HG02798 (cell line): ENCODE results near the gene PLP1.
"Not testable (repeated sequence)": the region's sequence is repeated elsewhere in the genome, so short reads cannot be mapped to it uniquely, and the experiment has no call there.

Experiments used
- ATAC-seq: cut with Tn5 transposase; IDR thresholded peaks from one replicate; pipeline ENCODE4 v1.9.1; 2021; ENCODE audit warnings: mild to moderate bottlenecking; ENCODE audit not compliant: unreplicated experiment, poor library complexity

PLP1 gene

DNA sequence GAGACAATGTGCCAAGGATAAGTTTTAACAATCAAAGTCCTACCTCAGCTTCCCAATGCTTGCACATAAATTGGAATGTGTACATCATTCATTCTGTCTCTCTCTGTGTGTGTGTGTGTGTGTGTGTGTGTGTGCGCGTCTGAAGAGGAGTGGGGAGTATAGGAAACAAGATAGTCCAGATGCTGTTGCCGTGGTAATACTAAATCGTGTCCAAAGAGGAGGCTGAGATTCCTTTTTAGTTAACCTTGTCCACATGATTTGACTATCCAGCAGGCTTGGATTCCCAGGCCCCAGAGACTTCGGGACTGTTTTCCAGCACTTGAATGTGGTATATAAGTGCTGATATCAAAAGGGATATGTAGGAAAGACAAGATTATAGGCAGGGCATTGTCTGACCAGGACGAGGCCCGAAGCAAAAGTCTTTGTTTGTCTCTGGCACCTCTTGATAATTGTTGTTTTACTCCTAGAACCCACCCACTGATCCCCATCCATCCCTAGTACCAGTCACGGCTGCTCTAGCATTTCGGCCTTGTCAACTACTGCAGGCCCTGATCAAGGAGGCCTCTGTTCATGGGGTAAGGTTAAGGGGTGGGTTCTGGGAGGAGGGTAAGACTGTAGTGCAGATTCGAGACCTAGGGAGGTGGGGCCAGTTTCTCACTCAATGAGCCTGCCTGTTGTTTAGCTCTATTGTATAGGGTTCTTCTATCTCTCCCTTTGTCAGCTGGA lies 3.9 kb downstream of the PLP1 start:
- no peak for ATAC-seq

DNA sequence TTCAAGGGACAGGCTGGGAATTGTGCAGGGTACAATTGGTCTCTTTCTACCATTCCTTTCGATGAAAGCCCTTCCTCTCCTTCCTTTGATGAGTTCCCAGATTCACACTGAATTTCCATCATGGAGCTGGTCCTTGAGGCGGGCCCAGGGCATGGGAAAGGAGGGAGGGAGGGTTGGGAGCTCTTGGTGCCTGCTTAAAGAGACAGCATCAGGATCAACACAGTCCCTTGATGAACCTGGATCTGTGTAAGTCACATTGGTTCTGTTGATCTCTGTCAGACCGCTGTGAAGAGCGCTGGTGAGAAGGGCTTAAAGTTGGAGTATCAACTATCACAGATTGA lies 4.4 kb downstream of the PLP1 start:
- no peak for ATAC-seq

DNA sequence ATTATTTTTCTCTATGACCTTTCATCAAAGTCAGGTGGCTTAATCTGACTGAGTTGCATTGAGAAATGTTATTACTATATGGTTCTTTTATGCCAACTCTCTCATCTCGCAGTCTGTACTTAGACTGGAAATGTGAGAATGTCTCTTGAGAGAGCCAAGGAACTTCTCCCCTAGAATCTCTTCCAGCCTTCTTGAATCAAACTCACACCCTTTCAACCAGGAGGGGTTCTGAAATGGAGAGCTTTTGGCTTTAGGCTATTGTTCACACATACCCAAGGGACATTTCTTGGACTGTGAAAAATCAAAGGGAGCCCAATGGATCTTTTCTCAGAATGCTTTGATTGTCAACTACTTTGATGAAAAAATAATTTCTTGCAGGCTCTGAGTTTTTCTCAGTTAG lies 5.1 kb downstream of the PLP1 start:
- ATAC-seq, result no peak

DNA sequence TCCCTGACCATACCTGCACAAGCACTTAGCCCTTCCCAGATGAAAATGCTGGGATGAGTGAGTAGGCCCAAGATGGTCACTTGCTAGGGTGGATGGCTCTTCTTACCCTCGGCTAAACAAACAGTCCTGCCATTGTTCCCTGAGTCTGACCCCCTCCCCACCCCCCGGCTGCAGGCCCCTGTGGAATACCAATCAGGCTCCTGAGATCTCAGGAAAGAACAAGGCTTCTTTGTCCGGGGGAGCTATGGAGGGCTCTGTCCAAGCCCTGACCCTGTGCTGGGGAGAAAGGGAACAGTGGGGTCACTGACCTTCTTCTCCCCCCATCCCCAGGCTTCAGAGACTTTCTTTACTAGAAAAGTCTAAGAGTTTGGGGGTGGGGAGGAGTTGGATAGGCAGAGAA lies 6.0 kb downstream of the PLP1 start:
- no peak for ATAC-seq

- ATAC-seq, result no peak
Measured at GRCh38 chrX:103783196-103783595, 6.6 kb downstream of the PLP1 start.

- ATAC-seq, result no peak
Measured at GRCh38 chrX:103783971-103784370, 7.3 kb downstream of the PLP1 start.

- peak; percentile 73 for ATAC-seq
Measured at GRCh38 chrX:103789004-103789403, 12.4 kb downstream of the PLP1 start.

DNA sequence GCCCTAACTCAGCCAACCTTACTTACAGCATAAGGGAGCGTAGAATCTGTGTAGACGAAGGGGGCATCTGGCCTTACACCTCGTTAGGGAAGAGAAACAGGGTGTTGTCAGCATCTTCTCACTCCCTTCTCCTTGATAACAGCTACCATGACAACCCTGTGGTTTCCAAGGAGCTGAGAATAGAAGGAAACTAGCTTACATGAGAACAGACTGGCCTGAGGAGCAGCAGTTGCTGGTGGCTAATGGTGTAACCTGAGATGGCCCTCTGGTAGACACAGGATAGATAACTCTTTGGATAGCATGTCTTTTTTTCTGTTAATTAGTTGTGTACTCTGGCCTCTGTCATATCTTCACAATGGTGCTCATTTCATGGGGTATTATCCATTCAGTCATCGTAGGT lies 14.6 kb downstream of the PLP1 start:
- ATAC-seq, result no peak

DNA sequence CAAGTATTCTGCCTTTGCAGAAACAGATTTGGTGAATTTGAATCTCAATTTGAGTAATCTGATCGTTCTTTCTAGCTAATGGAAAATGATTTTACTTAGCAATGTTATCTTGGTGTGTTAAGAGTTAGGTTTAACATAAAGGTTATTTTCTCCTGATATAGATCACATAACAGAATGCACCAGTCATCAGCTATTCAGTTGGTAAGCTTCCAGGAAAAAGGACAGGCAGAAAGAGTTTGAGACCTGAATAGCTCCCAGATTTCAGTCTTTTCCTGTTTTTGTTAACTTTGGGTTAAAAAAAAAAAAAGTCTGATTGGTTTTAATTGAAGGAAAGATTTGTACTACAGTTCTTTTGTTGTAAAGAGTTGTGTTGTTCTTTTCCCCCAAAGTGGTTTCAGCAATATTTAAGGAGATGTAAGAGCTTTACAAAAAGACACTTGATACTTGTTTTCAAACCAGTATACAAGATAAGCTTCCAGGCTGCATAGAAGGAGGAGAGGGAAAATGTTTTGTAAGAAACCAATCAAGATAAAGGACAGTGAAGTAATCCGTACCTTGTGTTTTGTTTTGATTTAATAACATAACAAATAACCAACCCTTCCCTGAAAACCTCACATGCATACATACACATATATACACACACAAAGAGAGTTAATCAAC lies 15.3 kb downstream of the PLP1 start:
- ATAC-seq, result no peak

GRCh38 chrX:103792916-103793544 lies 16.4 kb downstream of the PLP1 start:
- no peak for ATAC-seq

- no peak for ATAC-seq
Measured at GRCh38 chrX:103793545-103793940, 16.9 kb downstream of the PLP1 start.

DNA sequence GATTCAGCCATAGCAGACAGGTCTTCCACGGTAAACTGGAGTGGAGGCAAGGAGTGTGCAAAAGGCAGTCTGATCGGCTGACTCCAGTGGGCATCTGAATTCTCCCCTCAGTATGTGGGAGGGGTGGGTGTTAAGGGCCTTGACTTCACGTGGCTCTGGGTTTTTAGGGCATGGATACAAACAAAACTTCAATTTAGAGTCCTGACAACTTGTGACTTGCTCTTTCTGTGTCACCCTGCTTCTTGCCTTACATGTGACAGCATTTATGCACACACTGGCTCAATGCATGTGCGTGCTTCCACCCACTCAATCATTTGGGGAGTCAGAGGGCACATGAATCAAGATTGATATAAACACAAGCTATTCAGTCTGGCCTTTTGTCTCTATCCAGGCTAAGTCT lies 17.5 kb downstream of the PLP1 start:
- no peak for ATAC-seq

GRCh38 chrX:103797691-103798090 lies 21.1 kb downstream of the PLP1 start:
- no peak for ATAC-seq

DNA sequence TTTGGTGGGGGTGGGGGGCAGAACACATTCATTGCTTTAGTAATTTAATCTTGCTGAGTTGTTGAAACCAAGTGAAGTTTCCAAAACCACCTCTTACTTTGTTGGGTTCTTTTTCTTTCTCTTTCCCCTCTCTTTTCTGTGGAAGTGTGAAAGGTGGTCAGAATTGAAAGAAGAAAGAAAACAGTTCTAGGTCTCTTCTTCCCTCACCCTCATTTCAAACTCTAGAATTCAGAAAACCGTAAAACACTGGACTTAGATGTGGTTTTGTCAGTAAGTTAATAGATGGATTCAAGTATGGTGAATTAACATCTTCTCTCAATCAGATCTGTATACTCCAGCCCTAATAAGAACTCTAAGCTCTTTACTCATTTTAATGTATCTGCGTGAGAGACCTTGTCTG lies 23.7 kb downstream of the PLP1 start:
- no peak for ATAC-seq

DNA sequence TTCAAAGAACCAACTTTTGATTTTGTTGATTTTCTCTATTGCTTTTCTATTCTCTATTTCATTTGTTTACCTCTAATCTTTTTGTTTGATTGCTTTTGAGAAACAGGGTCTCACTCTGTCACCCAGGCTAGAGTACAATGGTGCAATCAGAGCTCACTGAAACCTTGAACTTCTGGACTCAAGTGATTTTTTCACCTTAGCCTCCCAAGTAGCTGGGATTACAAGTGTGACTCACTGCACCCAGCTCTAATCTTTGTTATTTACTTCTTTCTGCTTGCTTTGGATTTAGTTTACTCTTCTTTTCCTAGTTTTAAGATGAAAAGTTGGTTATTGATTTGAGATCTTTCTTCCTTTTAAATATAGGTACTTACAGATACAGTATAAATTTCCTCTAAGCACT lies 29.2 kb downstream of the PLP1 start:
- no peak for ATAC-seq

GRCh38 chrX:103806862-103807474 lies 30.3 kb downstream of the PLP1 start:
- no peak for ATAC-seq

DNA sequence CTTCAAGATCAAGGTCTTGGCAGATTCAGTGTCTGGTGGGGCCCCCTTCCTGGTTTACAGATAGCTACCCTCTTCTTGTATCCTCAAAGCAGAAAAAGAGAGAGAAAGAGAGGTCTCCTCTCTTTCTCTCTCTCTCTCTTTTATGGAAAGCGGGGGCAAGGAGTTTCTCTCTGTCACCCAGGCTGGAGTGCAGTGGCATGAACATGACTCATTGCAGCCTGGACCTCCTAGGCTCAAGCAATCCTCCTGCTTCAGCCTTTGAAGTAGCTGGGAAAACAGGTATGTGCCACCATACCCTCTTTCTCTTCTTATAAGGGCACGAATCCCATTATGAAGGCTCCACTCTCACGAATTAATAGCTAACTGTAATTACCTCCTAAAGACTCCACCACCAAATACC lies 35.2 kb downstream of the PLP1 start:
- ATAC-seq, result no peak

GRCh38 chrX:103817101-103817500 lies 40.5 kb downstream of the PLP1 start:
- ATAC-seq, result not testable (repeated sequence)

GRCh38 chrX:103817502-103817901 lies 40.9 kb downstream of the PLP1 start:
- no peak for ATAC-seq

DNA sequence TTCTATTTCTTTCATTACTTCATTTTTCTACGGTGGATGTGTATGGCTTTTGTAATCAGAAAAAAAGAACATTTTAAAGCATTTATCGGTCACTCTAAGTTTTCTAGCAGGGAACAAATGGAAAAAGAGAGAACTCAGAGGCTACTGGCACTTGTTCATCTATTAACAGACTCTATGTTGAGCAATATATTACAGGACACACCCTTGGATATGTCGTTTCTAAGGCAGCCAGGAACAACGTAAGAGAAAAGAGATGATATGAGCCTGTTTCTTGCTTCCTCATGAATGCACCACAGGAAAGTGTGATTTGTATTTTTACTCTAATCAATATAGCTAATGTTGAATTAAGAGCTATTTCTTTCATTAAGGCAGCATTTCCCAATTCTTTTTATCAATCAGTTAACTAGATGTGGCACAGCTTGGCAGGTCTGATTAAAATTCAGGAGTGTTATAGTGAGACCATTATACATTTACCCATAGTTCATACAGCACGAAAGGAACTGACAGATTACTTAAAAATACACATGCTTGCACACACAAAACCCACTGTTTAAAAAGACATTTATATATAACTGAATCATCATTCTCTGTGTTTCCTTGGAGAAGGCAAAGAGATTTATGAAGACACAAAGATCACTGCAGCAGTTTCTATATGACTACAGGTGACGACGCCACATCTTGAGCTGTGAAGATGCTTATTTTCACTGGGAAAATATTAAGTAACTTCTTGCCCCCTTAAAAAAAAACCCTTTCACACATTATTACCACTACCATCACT lies 42.4 kb downstream of the PLP1 start:
- ATAC-seq, result no peak

- not testable (repeated sequence) for ATAC-seq
Measured at GRCh38 chrX:103820802-103821201, 44.2 kb downstream of the PLP1 start.
